CD4-positive, alpha-beta T cell treated with Interleukin-17A for 1 hour (primary cell): Measurements from ENCODE around the gene MREG.
"Not testable (repeated sequence)": the region's sequence is repeated elsewhere in the genome, so short reads cannot be mapped to it uniquely, and the experiment has no call there.

Experiments used
- DNase-seq: peaks from one replicate; pipeline ENCODE4 v3.0.0-alpha.2; 2020

MREG gene

DNA sequence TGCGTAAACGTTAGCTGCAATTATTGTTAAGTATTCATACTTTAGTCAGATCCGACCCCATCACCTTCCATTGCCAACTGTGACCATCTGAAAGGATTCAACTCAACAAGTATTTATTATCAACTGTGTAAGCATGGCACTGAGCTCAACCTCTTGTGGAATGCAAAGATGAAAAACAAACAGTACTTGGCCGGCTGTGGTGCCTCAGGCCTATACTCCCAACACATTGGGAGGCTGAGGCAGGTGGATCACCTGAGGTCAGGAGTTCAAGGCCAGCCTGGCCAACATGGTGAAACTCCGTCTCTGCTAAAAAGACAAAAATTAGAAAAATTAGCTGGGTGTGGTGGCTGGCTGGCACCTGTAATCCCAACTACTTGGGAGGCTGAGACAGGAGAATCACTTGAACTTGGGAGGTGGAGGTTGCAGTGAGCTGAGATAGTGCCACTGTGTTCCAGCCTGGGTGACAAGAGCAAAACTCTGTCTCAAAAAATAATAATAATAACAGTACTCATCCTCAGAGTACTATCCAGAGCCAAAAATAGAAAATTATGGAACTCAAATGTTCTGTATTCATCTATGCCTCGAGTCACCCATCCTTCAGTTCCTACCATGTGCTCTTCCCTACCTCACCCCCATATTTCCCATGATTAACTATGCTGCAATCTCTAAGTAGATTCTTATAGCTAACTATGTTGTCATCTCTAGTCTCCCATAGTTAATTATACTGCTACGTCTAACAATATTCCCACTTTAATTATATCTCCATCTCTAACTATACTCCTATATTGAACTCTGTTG, 8.6 kb upstream of the MREG start:
- DNase-seq = no peak

DNA sequence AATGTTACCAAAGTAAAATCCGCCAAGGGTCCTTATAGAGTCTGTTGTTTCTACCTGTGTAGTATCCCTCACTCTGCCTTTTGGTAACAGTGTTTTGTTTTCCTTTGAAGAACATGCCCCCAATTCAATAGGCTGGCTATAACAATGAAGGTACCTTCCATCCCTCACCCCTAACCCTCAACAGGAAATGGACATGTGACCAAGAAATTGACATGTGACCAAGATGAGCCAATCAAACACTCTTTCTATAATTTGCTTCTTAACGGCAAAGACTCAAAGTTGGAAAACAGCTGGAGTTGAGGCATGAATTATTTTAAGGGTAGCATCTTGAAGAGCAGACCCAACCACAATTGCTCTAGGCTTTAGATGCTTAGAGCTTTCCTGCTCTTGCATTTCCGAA, 5.4 kb upstream of the MREG start:
- no peak for DNase-seq

DNA sequence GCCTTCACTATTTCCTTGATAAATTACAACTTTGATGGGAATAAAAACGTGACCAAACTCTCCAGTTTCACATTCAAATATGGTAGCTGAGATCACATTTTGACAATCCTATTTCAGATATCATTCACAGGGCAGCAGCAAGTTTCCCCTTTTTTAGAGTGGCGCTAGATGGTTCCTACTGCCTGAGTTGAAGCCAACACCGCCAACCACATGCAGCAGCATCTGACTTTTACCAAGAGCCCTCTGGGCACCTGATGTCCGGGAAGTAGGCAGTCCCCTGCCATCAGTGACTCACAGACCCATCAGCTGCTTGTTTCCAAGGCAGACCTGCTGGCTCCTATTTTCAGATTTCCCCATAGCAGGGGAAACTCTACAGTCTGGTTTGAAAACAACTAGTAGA, 4.0 kb upstream of the MREG start:
- DNase-seq = peak; percentile 23

DNA sequence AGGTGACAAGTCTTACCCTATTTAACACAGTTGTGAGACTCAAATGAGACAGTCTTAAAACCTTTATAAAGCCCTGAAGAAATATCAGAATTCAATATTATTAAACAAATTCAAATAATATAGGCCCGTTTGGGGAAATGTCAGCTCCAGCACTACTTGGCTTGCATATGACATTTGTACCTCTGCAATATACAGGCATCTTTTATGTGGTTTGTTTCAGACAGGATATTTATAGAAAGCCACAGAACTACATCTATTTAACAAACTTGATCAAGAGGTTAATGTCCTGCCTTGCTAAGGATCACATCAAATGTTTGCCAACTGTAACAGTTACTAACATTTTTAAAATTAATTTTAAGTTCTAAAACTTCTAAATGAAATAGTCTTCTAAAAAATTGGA, 3.2 kb upstream of the MREG start:
- peak; percentile 40 for DNase-seq

DNA sequence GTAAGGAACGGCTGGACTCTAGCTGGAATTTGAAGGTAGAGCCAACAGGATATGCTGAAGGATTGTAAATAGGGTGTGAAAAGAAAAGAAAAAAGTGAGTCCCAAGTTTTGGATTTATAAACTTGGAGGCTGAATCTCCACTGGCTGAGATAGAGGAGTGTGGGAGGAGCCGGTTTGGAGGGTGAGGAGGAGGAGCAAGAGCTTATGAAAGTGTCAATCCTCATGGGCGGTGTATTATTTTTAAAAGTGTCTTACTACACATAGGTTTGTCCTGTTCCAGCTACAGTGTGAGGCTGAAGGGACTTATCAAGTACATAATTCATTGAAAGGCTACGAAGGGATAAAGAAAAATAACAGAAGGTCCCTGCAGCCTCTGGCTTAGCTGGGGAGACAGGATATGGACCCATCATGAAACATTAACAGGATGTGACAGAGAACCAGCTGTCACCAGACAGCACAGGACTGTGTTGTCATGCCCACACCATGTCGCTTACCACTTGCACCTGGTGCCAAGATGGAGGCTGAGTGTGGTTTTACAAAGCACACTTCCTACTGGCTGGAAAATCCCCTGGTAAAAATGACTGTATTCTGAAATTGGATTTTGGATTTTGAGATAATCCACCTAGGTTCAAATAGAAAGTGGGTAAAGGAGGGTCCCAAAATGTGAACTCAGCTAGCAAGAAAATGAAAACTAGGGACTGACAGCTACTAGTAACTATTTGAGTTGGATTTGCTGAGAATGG, 2.5 kb upstream of the MREG start:
- peak; percentile 74 for DNase-seq

DNA sequence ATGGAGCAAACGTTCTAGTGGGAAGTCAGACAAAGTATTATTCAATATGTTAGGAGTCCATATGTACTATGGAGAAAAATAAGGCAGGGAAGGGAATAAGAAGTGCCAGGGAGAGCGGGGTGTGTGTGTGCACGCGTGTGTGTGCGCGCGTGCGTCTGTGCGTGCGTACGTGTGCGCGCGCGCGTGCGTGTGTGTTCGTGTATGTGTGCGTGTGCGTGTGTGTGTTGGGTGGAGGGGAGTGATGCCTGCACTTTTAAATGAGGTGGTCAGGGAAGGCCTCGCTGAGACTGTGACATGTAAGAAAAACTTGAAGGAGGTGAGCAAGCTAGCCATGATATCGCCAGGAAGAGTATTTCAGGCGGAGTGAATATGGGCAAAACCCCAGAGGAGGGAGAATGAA, 1.6 kb upstream of the MREG start:
- no peak for DNase-seq

DNA sequence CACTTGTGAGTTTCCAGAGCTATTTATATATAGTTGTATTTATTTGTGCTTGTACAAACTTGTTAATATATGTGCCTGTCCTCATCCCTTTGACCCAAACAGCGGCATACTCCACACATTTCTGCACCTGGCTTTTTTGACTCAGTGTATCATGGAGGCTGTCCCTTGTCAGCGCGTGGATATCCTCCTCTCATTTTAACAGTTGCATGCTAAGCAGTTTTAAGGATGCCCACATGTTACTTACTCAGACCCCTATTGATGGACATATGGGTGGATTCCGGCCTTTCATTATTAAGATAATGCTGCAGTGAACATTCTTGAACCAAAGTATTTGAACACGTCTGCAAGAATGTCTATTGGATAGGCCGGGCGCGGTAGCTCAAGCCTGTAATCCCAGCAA, 655 bp upstream of the MREG start:
- no peak for DNase-seq

DNA sequence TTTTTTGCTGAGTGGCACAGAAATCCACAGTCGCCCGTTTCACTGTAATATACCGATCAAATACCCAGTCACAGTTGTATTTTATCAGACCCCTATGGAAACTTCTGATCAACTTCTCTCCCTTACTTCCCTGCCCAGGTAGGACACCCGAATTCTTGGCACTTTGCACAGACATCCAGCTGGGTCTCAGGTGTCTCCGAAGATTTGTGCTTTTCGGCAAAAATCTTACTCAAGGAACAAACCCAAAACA, 596 bp downstream of the MREG start:
- no peak for DNase-seq

DNA sequence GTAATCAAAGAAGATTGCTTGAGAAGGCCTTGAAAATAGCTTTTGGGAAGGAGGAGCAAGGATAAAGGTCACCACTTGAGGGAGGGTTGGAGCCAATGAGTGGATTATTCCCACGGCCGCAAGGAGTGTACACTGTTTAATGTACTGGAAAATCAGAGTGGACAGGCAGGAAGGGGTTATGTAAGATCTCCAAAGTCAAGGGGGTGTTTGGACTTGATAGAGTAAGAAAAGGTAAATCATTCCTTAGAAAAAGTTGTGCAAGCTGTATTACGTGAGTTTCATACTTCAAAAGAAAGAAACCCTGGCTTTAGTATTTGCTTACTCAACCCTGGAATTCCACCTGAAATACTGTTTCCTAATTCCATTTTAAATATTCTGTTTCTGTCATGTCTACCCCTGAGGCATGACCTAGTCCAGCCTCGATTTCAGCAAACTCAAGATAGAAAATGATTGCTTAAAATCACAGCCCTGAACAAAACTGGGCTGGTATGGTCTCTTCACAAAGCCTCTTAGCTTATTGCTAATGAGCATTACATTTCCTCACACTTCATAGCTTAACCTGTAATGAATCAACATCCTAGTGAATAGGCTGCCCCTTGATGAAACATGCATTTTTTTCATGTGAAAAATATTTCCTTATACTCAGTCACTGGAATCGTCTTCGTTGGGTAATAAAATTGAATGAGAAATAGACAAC, 1.1 kb downstream of the MREG start:
- DNase-seq = no peak

DNA sequence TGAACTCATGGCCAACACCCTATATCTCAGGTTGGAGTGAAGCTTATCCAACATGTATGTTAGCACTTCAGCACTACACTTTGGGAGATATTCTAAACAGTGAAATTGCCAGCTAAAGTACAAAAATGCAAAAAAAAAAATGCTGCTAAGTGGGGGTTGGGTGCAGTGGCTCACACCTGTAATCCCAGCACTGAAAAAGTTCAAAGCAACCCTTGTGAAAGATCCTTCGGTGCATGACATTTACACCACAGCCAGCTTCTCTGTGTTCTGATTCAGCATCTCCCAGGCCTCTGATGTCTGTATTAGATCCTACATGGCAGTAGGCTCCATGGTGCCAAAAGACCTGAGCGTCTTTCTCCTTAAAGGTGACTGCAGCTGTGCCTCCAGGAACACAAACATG, 4.1 kb downstream of the MREG start:
- not testable (repeated sequence) for DNase-seq

DNA sequence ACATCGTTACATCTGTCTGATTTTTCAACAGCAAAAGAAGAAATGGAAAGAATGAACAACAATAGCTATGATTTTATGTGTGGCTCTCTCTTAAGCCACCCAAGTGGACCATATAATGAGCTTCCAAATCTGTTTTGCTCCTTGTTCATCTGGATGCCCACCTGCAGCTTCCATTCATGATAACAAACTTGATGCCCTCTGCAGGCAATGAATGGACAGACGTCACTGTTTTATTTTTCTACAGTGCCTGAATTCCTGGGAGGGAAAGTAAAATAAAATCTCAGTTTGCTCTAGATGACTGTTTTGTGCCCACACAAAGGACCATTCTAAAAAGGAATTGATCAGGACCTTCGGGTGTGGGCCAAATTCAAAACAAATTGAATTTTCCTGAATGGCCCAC, 5.0 kb downstream of the MREG start:
- no peak for DNase-seq

DNA sequence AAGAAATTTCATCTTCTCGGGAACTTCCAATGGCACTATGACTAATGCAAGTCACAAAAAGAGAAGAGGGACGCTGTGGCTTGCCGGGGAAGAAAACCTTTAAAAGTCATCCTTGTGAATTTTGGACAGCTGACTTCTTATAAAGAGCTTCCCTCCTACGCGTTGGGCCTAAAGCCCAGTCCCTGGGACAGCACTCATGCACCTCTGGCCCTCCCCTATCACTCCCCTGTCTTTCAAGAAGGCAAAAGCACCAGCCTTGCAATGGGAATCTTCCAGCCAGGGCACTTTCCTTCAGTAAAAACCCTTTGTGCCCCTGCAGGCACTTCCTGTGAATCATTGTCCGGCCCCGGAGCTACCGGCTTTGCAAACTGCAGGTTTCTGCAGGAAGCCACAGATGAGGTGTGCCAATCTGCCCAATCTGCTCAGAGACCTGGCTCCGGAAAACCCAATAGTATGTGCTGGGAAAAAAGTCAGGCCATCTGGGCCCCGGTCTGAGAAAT, 7.1 kb downstream of the MREG start:
- peak; percentile 35 for DNase-seq

DNA sequence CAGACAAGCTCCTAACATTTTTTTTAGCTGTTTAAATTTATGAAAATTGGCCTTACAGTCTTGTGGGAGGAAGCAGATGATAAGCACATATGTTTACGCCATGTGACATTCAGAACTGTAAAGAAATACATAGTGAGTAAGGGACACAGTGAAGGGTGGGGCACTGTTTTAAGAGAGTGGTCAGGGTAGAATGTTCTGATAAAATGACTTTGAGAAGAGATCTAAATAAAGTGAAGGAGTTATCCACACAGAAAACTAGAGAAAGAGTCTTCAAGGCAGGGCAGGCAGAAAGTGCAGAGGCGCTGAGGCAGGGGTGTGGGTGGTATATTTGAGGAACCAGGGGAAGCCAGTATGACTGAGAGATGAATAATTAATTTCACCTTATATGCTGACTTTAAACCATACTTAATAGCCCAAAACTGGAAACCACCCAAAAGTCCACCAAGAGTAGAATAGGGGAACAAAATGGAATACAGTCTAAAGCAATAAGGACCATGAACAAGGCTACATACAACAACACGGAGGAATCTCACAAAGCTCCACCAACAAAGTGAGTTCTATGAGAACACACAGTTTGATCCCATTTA, 8.6 kb downstream of the MREG start:
- DNase-seq = no peak

DNA sequence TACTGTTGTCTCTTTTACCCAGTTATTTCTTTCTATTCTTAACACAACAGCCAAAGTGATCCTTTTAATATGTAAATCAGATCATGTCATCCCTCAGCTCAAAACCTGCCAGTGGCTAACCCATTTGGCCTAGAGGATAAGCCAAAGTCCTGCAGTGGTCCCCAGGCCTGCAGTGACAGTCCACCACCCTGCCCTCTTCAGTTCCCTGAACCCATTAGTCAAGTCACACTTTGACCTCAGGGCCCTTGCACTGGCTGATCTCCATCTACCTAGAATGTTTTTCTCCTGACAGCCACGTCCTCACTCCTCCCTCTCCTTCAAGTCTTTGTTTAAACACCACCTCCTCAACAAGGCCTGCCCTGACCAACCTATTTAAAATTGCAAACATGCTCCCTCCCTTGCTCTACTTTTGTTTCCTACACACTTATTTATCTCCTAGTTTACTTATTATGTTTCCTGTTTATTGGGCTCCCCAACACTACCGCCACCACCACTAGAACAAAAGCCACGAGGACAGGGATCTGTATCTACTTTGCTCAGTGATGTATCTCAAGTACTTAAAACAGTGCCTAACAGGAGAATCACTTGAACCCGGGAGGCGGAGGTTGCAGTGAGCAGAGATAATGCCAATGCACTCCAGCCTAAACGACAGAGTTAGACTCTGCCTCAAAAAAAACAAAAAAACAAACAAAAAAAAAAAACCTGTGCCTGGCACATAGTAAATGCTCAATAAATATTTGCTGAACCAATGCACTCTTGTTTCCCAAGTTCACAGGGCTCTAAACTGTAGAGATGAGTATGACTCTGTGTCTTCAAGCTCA, 9.3 kb downstream of the MREG start:
- DNase-seq = no peak

DNA sequence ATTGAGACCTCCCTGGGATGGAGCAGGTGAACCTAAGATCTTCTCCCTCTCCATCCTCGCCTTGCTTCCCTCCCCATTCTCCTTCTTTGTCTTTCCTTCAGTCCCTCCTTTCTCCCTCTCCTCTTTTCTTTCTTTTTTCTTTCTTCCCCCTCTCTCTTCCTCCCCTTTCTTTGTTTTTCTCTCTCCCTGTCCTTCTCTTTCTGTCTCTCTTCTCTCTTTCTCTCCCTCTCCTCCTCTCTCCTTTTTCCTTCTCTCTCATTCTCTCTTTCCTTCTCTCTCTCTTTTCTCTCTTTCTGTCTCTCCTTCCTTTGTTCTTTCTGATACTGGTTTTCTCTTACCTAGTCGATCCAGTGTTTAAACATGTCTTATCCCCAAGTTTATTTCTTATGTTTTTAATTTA, 10.7 kb downstream of the MREG start:
- no peak for DNase-seq

DNA sequence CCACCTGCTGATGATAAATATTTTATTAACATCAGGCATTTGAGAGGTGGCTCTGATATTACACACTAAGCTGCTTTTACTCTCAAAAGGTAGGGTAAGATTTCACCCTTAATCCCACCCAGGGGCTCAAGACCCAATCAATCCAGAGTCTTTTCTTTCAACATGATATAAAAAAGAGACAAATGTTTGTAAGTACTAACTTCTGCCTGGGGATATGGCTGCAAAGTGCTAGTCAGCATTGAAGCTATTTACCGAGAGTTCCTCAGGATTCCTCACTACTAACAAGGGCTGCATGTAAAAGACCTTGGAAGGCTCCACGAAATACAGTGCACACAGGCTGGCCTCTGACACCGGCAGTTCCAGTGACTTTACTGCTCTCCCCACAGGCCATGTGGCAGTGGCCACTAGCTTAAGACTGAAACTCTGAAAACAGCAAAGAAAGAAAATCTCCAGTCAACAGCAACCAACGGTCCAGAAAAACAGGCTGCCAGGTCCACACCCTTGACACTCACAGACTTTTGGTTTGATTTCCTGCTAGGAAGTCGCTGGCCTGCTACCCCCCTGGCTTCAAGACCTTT, 11.2 kb downstream of the MREG start:
- no peak for DNase-seq

DNA sequence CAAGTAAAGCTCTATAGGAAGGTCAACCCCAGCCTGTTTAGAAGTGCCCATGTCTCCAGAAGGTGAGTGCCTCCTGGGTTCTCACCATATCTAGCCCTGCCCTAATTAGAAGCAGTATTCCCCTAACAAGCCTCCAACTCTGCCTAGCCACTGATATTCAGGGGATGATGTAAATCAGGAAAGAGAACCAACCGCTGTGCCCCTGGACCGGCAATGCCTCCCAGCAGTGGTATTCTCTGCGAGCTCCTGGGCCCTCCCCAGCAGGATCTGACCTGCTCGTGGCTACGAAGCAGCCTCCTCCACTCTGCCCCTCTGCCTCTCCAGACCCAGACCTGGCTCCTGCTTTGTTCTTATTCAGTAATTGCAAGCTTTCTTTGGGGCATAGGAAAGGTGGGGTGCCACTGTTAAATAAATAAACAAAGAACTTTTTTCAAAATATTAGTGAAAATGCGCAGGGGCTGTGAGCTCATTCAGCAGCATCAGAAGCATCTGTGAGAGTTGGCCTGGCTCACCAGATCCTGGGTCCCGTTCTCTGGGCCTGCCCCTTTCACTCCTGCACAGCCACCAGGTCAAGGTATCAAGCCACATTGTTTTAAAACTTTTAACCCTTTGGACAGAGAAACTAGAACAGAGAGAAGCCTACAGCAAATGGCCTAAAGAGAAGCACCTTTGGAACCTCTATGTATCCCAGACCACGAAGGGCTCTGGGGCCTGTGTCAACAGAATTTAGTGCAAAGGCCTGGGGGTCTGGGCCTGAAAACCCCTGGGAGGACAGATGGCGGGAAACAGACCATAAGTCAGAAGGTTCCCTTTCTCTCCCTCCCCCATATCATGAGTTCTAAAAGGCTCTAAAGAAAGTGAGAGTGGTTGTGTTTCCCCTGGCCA, 11.9 kb downstream of the MREG start:
- DNase-seq = no peak

DNA sequence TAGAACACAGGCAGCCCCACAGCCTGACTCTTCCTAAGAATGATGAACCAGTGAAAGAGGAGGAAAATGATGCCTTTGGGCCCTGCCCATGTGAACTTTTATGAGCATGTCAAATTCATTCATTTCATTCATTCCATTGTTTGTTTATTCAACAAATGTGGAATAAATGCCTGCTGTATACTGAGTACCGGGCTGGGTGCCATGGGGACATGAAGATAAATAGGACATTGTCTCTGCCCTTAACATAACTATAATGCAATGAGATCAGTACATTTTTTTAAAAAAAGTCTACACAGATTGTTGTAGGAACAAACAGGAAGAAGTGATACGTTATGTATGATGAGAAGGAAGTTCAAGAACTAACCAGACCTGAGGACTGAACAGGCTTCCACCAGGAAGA, 14.7 kb downstream of the MREG start:
- DNase-seq = no peak

DNA sequence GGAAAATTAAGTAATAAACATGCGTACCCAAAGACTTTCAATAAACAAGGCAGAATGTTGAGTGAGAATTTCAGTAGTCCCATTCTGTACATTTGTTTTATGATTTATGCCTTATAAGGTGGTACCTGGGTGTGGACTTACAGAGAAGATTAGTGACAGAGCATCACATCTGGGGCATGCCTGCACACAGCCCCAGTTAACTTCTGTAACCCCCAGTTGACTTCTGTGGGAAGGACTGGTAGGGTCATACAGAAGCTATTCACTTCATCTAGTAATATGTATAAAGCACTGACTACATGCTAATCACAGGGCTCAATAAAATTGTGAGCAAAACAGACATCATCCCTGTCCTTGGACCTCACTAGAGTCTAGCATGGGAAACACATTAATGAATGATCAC, 16.1 kb downstream of the MREG start:
- DNase-seq = no peak

DNA sequence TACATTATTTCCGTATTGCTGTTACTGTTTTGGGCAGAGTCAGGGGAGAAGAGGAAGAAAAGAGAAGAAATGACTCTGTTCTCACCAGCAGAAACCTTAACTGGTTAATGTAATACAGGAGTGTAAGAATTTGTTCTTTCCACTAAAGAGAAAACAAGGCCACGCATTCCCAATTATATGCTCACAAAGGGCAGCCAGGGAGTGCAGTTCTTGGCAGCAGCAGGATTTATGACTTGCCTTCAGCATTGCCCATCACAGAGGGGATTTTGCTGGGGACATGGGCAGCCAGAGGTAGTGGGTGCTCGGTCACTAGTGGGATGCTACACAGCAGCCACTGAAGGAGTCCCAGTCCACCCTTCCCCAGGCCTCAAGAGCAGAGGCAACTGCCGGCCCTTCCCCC, 18.4 kb downstream of the MREG start:
- no peak for DNase-seq

DNA sequence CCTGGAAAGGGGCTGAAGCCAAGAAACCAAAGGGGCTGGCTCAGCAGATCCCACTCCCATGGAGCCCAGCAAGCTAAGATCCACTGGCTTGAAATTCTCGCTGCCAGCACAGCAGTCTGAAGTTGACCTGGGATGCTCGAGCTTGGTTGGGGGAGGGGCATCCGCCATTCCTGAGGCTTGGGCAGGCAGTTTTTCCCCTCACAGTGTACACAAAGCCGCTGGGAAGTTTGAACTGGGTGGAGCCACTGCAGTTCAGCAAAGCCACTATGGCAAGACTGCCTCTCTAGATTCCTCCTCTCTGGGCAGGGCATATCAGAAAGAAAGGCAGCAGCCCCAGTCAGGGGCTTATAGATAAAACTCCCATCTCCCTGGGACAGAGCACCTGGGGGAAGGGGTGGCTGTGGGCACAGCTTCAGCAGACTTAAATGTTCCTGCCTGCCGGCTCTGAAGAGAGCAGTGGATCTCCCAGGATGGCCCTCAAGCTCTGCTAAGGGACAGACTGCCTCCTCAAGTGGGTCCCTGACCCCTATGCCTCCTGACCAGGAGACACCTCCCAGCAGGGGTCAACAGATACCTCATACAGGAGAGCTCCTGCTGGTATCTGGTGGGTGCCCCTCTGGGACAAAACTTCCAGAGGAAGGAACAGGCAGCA, 24.7 kb downstream of the MREG start:
- DNase-seq = not testable (repeated sequence)
